GM12878 (cell line): ENCODE measurements around the gene ZNF526. TPM values are rescaled to one million over a fixed set of nuclear protein-coding genes. Genes with fewer than 3 reads are reported as not detected.

ENCODE experiments used
- ATAC-seq: fragments of 200-7000 bp; cut with Tn5 transposase; 3 replicates; pipeline ENCODE4 v1.9.1; 2020; ENCODE audit warnings: mild to moderate bottlenecking, moderate library complexity
- BruUV-seq: library from RNA; stranded (reverse); fragments of 400-500 nt; replicated peaks from 2 replicates; lab custom pipeline; 2021; lab: Mats Ljungman, UMichigan
- CTCF ChIA-PET: fragments of 300-600 bp; sonication (Branson Sonifier 250); formaldehyde crosslinking; extraction: SDS; loops from one replicate; lab custom pipeline; 2021; ENCODE audit warnings: inconsistent platforms; lab: Yijun Ruan, JAX
- POLR2A ChIA-PET: fragments of 350-600 bp; formaldehyde crosslinking; extraction: SDS; loops from one replicate; lab custom pipeline; 2021; ENCODE audit warnings: inconsistent platforms; lab: Charles Lee
- RAD21 ChIA-PET: fragments of 300-600 bp; sonication (Branson Sonifier 250); formaldehyde crosslinking; loops from one replicate; lab custom pipeline; 2023; ENCODE audit warnings: antibody characterized with exemption; ENCODE audit not compliant: unreplicated experiment; lab: Charles Lee
- SMC1A ChIA-PET: fragments of 300-600 bp; sonication (Branson Sonifier 250); formaldehyde crosslinking; loops from one replicate; lab custom pipeline; 2023; ENCODE audit not compliant: unreplicated experiment, uncharacterized antibody; lab: Charles Lee
- DNase-seq: peaks from one replicate; pipeline ENCODE4 v3.0.0-alpha.2; 2011; ENCODE audit warnings: low read depth, low spot score
- FAIRE-seq: peaks from 3 replicates; lab custom pipeline; 2011; peaks lifted over from hg19 to GRCh38; lab: Jason Lieb, UNC
- H2AFZ ChIP-seq: 2 replicates; pipeline ENCODE4 v1.6.0; 2011; ENCODE audit warnings: low read depth, low read length, control low read depth; ENCODE audit not compliant: control insufficient read depth
- H3K27ac ChIP-seq: 2 replicates; pipeline ENCODE4 v1.5.1; 2011; ENCODE audit warnings: control low read depth; ENCODE audit not compliant: control insufficient read depth, insufficient read depth
- H3K27me3 ChIP-seq, 2 experiments: replicated peaks in 1 of 2; 2 replicates each; pipeline versions ENCODE4 v1.6.0 to v1.6.1; 2011; ENCODE audit warnings: low read length in 1 of 2; ENCODE audit not compliant: control insufficient read depth in 2 of 2, insufficient read depth in 2 of 2
- H3K36me3 ChIP-seq, 2 experiments: 2 replicates each; pipeline ENCODE4 v1.5.1; 2011; ENCODE audit warnings: low read length in 1 of 2; ENCODE audit not compliant: control insufficient read depth in 2 of 2, insufficient read depth in 2 of 2
- H3K4me1 ChIP-seq: 2 replicates; pipeline ENCODE4 v1.6.1; 2011; ENCODE audit warnings: mild to moderate bottlenecking, low read length, moderate library complexity, mixed read lengths; ENCODE audit not compliant: control insufficient read depth, insufficient read depth
- H3K4me2 ChIP-seq: 2 replicates; pipeline ENCODE4 v1.6.0; 2011; ENCODE audit warnings: control low read depth; ENCODE audit not compliant: control insufficient read depth, insufficient read depth
- H3K4me3 ChIP-seq: fragments of 200-600 bp; sonication (generic); 2 replicates; pipeline ENCODE4 v1.5.1; 2016
- H3K79me2 ChIP-seq: 2 replicates; pipeline ENCODE4 v1.6.0; 2011; ENCODE audit warnings: low read length; ENCODE audit not compliant: control insufficient read depth, insufficient read depth
- H3K9ac ChIP-seq: 2 replicates; pipeline ENCODE4 v1.8.0; 2011; ENCODE audit warnings: low read length, control low read depth, mixed read lengths; ENCODE audit not compliant: control insufficient read depth, insufficient read depth
- H3K9me3 ChIP-seq: replicated peaks from 3 replicates; pipeline ENCODE4 v1.5.1; 2011; ENCODE audit warnings: mild to moderate bottlenecking, low read length; ENCODE audit not compliant: control insufficient read depth, insufficient read depth
- H4K20me1 ChIP-seq: 2 replicates; pipeline ENCODE4 v1.6.0; 2011; ENCODE audit not compliant: control insufficient read depth, insufficient read depth
- HCFC1 ChIP-seq: fragments of 150-350 bp; IDR thresholded peaks from 2 replicates; pipeline ENCODE4 v1.6.1; 2014; ENCODE audit warnings: low read length
- RUNX3 ChIP-seq: IDR thresholded peaks from 2 replicates; pipeline ENCODE4 v1.6.1; 2012; ENCODE audit warnings: low read length, inconsistent platforms
- SMARCA5 ChIP-seq: fragments of 450-650 bp; IDR thresholded peaks from 2 replicates; pipeline ENCODE4 v1.6.1; 2017; ENCODE audit warnings: mild to moderate bottlenecking
- WGBS: methylation state at CpG from one replicate; pipeline ENCODE4 v1.1.6; 2016; ENCODE audit warnings: low lambda C conversion rate; ENCODE audit not compliant: insufficient replicate concordance, insufficient coverage; ENCODE audit errors: missing lambda C conversion rate; 5-methylcytosine and 5-hydroxymethylcytosine counted together
- in situ Hi-C: fragments of 300-500 bp; cut with MboI; formaldehyde crosslinking; loops from 9 replicates; pipeline ENCODE4 v1.14.3; 2018; ENCODE audit warnings: mixed read lengths
- intact Hi-C: fragments of 100-400 bp; cut with micrococcal nuclease; formaldehyde crosslinking; loops from one replicate; pipeline ENCODE4 v1.14.2; 2022; ENCODE audit not compliant: unreplicated experiment
- polyA plus RNA-seq, 11 experiments: library from polyadenylated mRNA; depleted of rRNA in 4 of 11; unstranded in 6 of 11; stranded (reverse) in 5 of 11; fragments of >200 nt; fragmentation: Nextera tagmentation in 4 of 11; fragmentation: Illumina TruSeq in 1 of 11; extraction: Ambion mirVana in 4 of 11; extraction: Trizol in 1 of 11; gene quantifications; 1 replicate in 1 of 11; 2 replicates in 10 of 11; pipeline versions ENCODE4 v1.2.1 to v1.2.3, GENCODE V29; 2011 to 2016; ENCODE audit warnings: inconsistent platforms in 2 of 11, missing spikeins in 2 of 11, low read depth in 1 of 11
- total RNA-seq, 4 experiments: library from RNA; depleted of rRNA in 3 of 4; stranded (reverse); fragments of >200 nt in 3 of 4; fragmentation: Illumina TruSeq in 1 of 4; extraction: Trizol in 1 of 4; gene quantifications; 2 replicates each; pipeline versions ENCODE4 v1.2.1 to v1.2.3, GENCODE V29; 2013 to 2021
- TF ChIP-seq, protein P1 (sequence below): fragments of 450-650 bp; IDR thresholded peaks from 2 replicates; pipeline ENCODE4 v1.6.1; 2017; ENCODE audit warnings: mild to moderate bottlenecking, moderate library complexity

Gene ZNF526
- total and polyA plus RNA-seq, 10 of the 15 experiments (the other 5 are each of a cell fraction or from before 2014, with no cell fraction given) = 1.8 to 18.3 (median 5.5) TPM

- Histone ChIP-seq H3K4me3 (no peak overlapping the region), H4K20me1 (no peaks in the 10 kb centered on the region), H3K27me3 (no peaks in the 10 kb centered on the region), H3K79me2 (peaks cover 5% of the 10 kb centered on the region), H3K27ac (peak overlapping the region; percentile 45), H3K36me3 (peaks cover 8 to 20% of the 10 kb centered on the region in 2 experiments; a peak in 3 of 4 replicates), H3K4me1 (peaks cover 51% of the 10 kb centered on the region), H3K9ac (no peak overlapping the region), H2AFZ (no peak overlapping the region), H3K4me2 (peak overlapping the region; percentile 28; the same call in 1 of the 2 replicates), H3K9me3 (no peaks in the 10 kb centered on the region; the same call in 2 of the 3 replicates)
- in situ Hi-C loops = no loop called here
- SMC1A ChIA-PET = interaction anchor here (0.8 to 6.0 kb wide), 3 partner anchors 8 to 84 kb away, joined by 3 to 23 read pairs (median 3); no protein-coding TSS in a partner anchor
- TF ChIP-seq, protein P1, sequence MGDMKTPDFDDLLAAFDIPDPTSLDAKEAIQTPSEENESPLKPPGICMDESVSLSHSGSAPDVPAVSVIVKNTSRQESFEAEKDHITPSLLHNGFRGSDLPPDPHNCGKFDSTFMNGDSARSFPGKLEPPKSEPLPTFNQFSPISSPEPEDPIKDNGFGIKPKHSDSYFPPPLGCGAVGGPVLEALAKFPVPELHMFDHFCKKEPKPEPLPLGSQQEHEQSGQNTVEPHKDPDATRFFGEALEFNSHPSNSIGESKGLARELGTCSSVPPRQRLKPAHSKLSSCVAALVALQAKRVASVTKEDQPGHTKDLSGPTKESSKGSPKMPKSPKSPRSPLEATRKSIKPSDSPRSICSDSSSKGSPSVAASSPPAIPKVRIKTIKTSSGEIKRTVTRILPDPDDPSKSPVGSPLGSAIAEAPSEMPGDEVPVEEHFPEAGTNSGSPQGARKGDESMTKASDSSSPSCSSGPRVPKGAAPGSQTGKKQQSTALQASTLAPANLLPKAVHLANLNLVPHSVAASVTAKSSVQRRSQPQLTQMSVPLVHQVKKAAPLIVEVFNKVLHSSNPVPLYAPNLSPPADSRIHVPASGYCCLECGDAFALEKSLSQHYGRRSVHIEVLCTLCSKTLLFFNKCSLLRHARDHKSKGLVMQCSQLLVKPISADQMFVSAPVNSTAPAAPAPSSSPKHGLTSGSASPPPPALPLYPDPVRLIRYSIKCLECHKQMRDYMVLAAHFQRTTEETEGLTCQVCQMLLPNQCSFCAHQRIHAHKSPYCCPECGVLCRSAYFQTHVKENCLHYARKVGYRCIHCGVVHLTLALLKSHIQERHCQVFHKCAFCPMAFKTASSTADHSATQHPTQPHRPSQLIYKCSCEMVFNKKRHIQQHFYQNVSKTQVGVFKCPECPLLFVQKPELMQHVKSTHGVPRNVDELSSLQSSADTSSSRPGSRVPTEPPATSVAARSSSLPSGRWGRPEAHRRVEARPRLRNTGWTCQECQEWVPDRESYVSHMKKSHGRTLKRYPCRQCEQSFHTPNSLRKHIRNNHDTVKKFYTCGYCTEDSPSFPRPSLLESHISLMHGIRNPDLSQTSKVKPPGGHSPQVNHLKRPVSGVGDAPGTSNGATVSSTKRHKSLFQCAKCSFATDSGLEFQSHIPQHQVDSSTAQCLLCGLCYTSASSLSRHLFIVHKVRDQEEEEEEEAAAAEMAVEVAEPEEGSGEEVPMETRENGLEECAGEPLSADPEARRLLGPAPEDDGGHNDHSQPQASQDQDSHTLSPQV = no peak
- TF ChIP-seq HCFC1 = no peak
- TF ChIP-seq RUNX3 = 0 out of 2 replicates have a peak, but pooled peaks have one; percentile 6
- TF ChIP-seq SMARCA5 = no peak
- CTCF ChIA-PET = interaction anchor here (0.8 to 3.0 kb wide), 4 partner anchors 12 to 69 kb away, joined by 4 to 10 read pairs (median 6); partner anchors contain the start of gene POU2F2
- POLR2A ChIA-PET = interaction anchor here (0.6 kb wide), 2 partner anchors 107 to 124 kb away, joined by 3 to 5 read pairs; no protein-coding TSS in a partner anchor
- no peak for ATAC-seq
- RAD21 ChIA-PET = no interaction called here
- DNase-seq = no peak
- no peak for FAIRE-seq
- 71% methylated on average over 5 of the region's 5 CpGs for WGBS
- BruUV-seq = no TSS peak
- intact Hi-C loops = loop anchor here (5.0 kb wide), 2 partner anchors 65 to 85 kb away; partner anchors contain the start of gene POU2F2
These were observed 22.7 kb upstream of the ZNF526 start for GRCh38 chr19:42197375-42197817.
